GM23248 (cell line): ENCODE results near the gene TSPAN2.

Experiments
- EZH2 ChIP-seq: fragments of 200-600 bp; sonication (generic); IDR thresholded peaks from 2 replicates; pipeline ENCODE4 v1.6.1; 2018; ENCODE audit warnings: antibody characterized with exemption, mild to moderate bottlenecking; ENCODE audit not compliant: insufficient read depth, poor library complexity, severe bottlenecking
- EZH2phosphoT487 ChIP-seq: fragments of 200-600 bp; sonication (generic); IDR thresholded peaks from 2 replicates; pipeline ENCODE4 v1.6.1; 2018; ENCODE audit warnings: antibody characterized with exemption, moderate library complexity, mild to moderate bottlenecking, low read depth; ENCODE audit not compliant: insufficient read depth

GRCh38 chr1:115012006-115012405 is 77.3 kb downstream of the TSPAN2 start:
- TF ChIP-seq EZH2 (no peak), EZH2phosphoT487 (no peak)
